Activated naive CD8-positive, alpha-beta T cell treated with anti-CD3 and anti-CD28 coated beads, Interleukin-2, amount 50 U/mL, for 16 hours (primary cell): Measurements from ENCODE around the gene TRAF1.

Experiments used
- DNase-seq: peaks from one replicate; pipeline ENCODE4 v3.0.0-alpha.2; 2020; ENCODE audit warnings: low read depth, low spot score

TRAF1 gene

GRCh38 chr9:120924698-120925534, 1.7 kb downstream of the TRAF1 start:
- DNase-seq: no peak

DNA sequence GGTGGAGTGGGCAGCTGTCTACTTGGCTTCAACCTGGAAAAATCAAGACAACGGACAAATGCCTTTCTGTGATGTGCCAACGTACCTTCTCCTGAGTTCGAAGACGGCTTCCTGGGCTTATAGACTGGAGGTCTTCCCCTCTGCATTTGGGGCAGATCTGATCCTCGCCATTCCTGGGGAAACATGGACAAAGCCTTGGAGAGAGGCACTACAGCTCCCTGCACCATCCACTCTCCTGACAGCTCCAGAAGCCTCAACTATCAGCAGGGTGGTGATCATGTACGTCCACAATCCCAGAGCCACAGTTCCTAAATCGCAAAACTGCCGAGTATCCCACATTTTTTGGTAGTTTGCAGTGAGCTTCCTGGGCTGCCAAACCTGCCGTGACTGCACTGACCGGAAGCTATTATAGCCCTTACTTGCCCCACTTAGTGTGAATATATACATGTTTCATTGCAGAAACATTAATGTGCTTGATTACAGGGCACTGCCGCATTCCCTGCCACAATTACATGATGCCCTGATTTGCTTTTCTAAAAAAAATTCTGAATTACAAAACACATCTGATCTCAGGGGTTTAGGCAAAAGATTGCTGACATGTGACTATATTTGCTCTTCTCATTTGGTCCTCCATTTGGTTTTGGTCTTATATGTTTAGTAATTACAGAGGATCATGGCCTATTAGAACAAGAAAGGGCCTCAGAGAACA, 2.8 kb downstream of the TRAF1 start:
- DNase-seq: no peak

DNA sequence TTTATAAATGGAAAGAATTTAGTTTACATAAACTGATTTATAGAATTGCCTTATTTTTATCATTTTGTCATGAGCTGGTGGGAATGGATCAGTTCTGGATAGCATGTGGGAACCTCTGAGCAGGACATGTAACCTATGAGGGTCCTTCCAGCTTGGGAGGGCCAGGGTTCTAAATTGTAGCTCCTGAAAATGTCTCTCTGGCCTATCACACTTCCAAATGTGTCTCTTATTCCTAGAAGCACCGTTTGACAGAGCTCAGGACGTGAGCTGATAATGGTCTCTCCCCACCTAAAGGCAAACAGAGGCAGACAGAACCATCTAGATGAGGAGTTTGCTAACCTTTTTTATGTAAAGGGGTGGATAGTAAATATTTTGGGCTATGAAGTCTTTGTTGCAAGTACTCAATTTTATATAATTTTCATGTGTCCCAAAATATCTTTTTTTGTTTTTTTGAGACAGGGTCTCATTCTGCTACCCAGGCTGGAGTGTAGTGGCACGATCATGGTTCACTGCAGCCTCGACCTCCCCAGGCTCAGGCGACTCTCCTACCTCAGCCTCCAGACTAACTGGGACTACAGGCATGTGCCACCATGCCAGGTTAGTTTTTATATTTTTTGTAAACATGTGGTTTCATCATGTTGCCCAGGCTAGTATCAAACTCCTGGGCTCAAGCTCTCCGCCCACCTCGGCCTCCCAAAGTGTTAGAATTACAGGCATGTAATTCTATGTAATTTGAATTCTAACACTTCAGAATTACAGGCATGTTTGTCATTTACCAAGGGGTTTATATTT, 4.0 kb downstream of the TRAF1 start:
- no peak for DNase-seq

- no peak for DNase-seq
These were observed 4.9 kb downstream of the TRAF1 start for GRCh38 chr9:120921661-120922181.

GRCh38 chr9:120920806-120921178, 5.8 kb downstream of the TRAF1 start:
- no peak for DNase-seq

GRCh38 chr9:120919843-120920805, 6.5 kb downstream of the TRAF1 start:
- DNase-seq: no peak

- no peak for DNase-seq
These were observed 7.4 kb downstream of the TRAF1 start for GRCh38 chr9:120918931-120919842.

DNA sequence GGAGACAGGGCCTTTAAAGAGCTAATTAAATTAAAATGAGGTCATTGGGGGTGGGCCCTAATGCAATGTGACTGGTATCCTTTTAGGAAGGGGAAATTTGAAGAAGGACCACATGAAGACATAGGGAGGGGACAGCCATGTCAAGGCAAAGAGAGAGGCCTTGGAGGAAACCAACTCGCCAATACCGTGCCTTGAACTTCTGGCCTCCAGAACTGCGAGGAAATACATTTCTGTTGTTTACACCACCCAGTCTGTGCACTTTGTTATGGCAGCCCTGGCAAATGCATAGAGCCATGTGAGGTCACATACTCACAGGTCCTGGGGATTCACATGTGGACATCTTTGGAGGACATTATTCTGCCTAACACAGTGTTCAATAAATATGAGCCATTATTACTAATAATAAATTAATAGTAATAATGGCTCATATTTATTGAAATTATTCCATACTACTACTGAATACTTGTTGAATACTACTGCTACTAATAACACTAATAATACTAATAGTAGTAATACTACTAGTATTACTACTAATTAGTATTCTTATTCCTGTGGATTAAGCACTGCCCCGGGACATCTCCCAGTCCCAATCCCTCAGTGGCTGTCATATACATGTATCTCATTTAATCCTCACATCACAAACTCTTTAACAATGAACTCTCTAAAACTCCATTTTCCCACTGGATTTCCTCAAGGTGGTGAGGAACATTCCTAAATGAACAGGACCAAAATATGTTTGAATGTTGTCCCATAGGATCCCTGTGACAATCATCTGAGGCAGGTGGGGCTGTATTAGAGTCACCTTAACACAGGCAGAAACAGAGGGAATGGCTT, 8.4 kb downstream of the TRAF1 start:
- no peak for DNase-seq

GRCh38 chr9:120916991-120917880, 9.4 kb downstream of the TRAF1 start:
- DNase-seq: no peak

GRCh38 chr9:120916588-120916987, 10.0 kb downstream of the TRAF1 start:
- no peak for DNase-seq

- no peak for DNase-seq
These were observed 10.6 kb downstream of the TRAF1 start for GRCh38 chr9:120915854-120916470.

DNA sequence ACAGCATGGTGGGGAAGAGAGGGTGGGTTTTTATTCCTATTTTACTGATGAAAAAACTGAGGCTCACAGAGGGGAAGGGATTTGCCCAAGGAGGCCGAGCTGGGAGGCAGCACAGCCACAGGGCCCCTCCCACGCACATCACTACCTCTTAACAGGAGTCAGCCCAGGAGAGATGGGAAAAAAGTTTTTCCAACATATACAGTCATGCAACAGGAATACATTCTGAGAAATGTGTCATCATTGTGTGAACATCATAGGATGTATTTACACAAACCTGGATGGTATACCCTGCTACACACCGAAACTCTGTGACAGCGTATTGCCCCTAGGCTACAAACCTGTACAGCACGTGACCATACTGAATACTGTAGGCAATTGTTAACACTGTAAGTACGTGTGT, 11.6 kb downstream of the TRAF1 start:
- no peak for DNase-seq

DNA sequence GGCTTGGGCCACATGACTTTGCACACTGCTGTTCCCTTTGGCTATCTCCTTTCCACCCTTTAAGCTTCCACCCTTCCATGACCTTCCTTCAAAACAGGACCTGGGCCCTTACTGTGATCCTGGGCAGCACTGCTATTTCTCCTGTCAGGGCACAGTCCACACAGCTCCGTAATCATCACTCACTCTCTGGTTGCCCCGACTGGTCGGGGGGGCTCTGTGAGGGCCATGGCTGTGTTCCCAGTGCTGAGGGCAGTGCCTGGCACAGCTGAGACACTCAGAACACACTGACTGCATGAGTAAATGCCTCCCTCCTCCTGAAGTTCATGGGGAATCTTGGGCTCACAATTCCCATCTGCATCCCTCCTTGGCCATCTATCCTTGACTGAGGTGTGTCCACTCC, 12.2 kb downstream of the TRAF1 start:
- no peak for DNase-seq

DNA sequence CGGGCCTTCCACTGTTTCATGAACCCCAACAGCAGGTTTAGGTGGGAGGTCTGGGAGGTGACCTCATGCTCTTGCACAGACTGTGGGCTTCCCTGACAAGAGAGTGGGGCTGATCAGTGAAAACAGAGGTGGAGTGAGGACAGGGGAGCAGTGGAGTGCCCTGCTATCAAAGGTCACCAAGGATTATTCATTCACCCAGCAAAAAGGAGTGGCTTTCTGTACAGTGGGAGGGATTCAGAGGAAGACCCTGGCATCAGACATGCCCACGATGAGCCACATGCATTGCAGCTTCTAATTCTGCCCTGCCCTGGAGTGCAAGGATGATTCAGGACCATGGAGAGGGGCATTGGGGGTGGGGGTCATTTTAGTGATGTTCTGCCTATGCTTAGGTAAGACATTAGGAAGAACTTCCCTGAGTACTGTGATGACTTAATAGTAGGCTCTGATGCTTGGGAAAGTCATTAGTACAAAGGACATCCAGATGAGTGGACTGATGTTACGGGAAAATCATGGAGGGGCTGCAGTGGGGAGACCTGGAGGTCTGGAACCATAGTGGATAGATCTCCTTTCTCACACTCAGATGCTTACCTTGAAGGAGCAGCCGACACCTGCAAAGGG, 12.8 kb downstream of the TRAF1 start:
- no peak for DNase-seq

DNA sequence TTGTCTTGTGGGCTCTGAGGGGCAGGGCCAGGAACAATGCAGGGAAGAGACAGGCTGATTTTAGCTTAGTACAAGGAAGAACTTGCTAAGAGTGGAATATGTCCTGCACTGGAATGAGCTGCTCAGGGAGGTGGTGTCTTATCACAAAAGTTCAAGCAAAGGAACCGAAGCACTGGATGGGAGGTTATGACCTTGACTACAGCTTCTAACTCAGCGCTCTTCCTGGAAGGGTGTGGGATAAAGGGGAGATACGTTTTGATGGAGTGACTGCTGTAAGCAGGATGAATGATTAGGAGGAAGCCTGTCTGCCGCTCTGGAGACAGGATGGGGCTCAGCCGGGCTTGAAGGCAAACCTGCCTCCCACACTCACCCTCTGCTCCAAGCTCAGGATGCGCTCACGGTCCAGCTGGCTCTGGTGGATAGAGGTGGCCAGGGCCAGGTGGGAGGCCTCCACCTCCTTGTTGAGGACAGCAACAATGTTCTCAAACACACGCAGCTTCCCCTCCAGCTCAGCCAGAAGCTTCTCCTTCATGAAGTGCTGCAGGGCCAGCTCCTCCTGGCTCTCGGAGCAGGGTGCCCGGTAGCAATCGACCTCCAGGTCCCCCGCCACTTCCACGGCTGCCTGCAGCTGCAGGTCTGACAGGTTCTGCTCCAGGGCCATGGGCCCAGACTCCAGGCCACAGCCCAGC, 13.5 kb downstream of the TRAF1 start:
- DNase-seq: no peak

GRCh38 chr9:120911295-120911837, 15.2 kb downstream of the TRAF1 start:
- DNase-seq: no peak
